GM12865 (cell line): Measurements from ENCODE around the gene ARFGEF3.

Experiments
- DNase-seq: peaks from one replicate; pipeline ENCODE4 v3.0.0; 2010; ENCODE audit warnings: low read depth
- H3K4me3 ChIP-seq: 2 replicates; pipeline ENCODE4 v1.5.1; 2011; ENCODE audit warnings: mild to moderate bottlenecking, low read depth, low read length, control low read depth
- CTCF ChIP-seq: IDR thresholded peaks from 2 replicates; pipeline ENCODE4 v1.5.1; 2011; ENCODE audit warnings: low read length, control low read depth, low read depth, inconsistent platforms; ENCODE audit not compliant: insufficient read depth; ENCODE audit errors: missing control alignments

Gene ARFGEF3

DNA sequence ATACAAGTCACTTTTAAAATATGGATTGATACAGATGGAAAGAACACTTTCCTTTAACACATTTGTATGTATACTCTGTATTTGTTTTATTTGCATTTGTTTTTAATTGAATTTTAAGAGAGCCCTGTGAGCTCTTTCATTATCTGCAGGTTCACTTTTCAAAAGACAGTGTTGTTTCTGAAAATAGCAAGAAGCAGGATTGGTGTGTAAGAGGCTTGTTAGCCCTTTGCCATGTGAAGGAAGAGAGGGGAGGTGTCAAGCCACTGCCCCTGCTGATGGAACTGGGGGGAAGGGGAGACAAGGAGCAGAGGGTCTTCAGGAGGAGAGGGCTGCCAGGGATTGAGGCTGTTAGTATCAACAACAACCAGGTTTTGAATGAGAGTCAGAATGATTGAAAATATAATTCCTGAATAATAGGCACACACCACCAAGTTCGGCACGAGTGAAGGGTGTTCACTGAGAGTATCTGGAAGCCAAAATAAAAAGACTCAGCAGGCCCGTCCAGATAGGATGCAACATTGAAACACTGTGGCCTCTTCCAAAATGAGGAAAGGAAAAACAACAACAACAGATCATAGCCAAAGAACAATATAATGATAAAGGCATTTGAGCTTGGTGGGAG, 69.1 kb downstream of the ARFGEF3 start:
- no peak for DNase-seq
- H3K4me3 ChIP-seq = no peak overlapping the region
- no peak for TF ChIP-seq CTCF

GRCh38 chr6:138231381-138231886, 69.7 kb downstream of the ARFGEF3 start:
- TF ChIP-seq CTCF = no peak
- DNase-seq = no peak
- no peak overlapping the region for H3K4me3 ChIP-seq

GRCh38 chr6:138234363-138234762, 72.6 kb downstream of the ARFGEF3 start:
- no peak for DNase-seq
- TF ChIP-seq CTCF = no peak
- H3K4me3 ChIP-seq = no peak overlapping the region

DNA sequence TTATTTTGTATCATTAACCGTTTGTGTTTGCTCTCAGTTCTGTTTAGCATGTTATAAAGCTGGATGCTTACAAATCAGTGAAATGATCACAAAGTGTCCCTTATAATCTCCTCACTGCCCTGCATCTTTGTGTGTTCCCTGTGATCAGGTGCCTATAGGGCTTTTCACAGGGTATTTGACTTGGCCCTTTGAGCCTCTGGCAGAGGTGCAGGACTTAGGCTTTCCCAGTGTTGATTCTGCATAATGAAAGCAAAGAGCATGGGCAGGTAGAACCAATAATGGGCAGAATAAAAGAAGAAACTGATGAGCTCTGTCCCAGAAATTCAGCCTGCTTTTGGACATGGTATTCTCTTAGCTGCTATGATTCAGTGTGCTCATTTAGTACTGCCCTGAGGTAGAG, 73.5 kb downstream of the ARFGEF3 start:
- no peak overlapping the region for H3K4me3 ChIP-seq
- no peak for DNase-seq
- no peak for TF ChIP-seq CTCF

- DNase-seq = no peak
- no peak for TF ChIP-seq CTCF
- no peak overlapping the region for H3K4me3 ChIP-seq
Measured at GRCh38 chr6:138235693-138236092, 74.0 kb downstream of the ARFGEF3 start.

DNA sequence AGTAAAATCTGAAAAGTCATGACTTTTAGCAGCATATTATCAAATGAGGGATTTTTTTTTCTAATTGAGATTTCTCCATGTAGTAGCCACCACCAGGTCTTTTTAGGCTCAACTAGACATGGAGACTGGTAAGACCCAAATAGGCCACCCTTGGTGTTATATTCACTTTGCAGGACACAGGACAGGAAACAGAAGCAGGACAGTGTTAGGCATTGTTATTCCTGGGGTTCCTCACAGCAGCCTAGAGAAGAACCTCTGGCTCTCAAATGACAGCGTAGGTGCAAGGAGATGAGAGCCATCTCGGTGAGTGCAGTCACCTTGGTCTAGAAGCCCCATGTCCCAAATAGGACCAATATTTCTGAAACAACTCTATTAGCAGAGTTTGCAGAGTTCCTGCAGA, 75.7 kb downstream of the ARFGEF3 start:
- no peak for TF ChIP-seq CTCF
- no peak overlapping the region for H3K4me3 ChIP-seq
- no peak for DNase-seq

GRCh38 chr6:138238368-138238767, 76.6 kb downstream of the ARFGEF3 start:
- DNase-seq = no peak
- no peak for TF ChIP-seq CTCF

More at GRCh38 chr6:138238368-138238767, 76.6 kb downstream of the ARFGEF3 start:
- H3K4me3 ChIP-seq = no peak overlapping the region
